ENCODE results near the gene OBI1. TPM values are rescaled to one million over a fixed set of nuclear protein-coding genes. Genes with fewer than 3 reads are reported as not detected.

Gene OBI1
- total RNA-seq, 2 donors from 2014 or later: 7.9 to 20.4 TPM

DNA sequence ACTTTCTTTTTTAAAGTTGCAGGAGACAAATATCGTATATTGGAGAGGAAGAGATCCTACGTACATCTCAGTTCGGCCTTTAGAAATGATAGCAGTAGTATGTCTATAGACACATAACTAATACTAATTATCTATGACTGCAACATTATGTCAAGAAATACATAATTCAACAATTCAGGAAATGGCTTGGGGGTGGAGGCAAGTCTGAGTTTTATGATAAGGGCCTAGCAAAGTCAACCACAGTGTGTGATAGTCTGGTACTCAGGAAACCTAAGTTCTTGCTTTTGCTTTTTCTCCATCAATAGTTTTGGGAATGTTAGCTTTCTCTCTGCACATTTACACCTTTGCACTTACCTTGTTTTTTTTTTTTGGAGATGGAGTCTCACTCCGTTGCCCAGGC lies 27.5 kb upstream of the OBI1 start:
- no peaks in the 10 kb centered on the region for H3K9me3 ChIP-seq
- no peak for TF ChIP-seq POLR2A (IDR thresholded peaks at IDR 0.05)
- TF ChIP-seq, protein P1, sequence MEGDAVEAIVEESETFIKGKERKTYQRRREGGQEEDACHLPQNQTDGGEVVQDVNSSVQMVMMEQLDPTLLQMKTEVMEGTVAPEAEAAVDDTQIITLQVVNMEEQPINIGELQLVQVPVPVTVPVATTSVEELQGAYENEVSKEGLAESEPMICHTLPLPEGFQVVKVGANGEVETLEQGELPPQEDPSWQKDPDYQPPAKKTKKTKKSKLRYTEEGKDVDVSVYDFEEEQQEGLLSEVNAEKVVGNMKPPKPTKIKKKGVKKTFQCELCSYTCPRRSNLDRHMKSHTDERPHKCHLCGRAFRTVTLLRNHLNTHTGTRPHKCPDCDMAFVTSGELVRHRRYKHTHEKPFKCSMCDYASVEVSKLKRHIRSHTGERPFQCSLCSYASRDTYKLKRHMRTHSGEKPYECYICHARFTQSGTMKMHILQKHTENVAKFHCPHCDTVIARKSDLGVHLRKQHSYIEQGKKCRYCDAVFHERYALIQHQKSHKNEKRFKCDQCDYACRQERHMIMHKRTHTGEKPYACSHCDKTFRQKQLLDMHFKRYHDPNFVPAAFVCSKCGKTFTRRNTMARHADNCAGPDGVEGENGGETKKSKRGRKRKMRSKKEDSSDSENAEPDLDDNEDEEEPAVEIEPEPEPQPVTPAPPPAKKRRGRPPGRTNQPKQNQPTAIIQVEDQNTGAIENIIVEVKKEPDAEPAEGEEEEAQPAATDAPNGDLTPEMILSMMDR (IDR thresholded peaks at IDR 0.05): no peak
- TF ChIP-seq POLR2AphosphoS5 (IDR thresholded peaks at IDR 0.05): no peak
- H3K4me3 ChIP-seq: no peak overlapping the region
- H3K27ac ChIP-seq: no peak overlapping the region
- H3K27me3 ChIP-seq (replicated peaks; ENCODE audit: insufficient read depth): no peaks in the 10 kb centered on the region
- H3K36me3 ChIP-seq: no peaks in the 10 kb centered on the region
- intact Hi-C loops (cut with DNase I): no loop called here
- no peak for DNase-seq (ENCODE audit: low spot score)
- H3K4me1 ChIP-seq (replicated peaks): no peaks in the 10 kb centered on the region
- 95% methylated on average over 4 of the region's 4 CpGs for WGBS

DNA sequence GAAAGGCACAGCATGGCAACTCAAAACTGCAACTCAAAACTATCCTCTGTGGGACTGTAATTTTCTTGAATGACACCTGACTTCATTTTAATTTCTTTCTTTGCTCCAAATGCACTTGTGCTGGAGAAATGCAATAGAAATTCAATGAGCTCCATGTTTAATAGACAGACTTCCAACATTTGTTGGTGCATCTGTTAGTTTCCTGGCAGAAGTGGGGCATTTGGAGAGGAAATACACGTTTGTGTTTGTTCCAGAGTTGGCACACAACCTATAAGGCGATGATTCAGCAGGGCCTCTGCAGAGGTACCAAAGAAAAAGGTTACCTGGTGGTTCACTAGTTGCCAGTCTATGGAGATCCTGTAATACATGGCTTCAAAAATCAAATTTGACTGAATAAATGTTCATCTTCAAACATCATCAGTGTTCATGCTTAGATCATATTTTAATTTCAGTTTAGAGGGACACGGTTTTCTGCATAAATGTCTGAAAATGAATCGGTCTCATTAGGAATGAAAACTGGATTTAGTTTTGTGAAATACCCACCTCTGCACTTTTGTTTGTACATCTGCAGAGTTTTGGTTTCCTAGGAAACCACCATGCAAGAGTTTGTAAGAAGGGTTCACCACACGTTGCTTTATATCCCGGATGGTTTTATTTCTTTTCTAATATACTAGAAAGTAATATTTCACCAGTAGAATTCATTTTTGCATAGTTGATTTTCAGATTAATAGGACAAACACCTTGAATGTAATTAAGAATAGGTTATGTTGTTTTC lies 21.8 kb upstream of the OBI1 start:
- Histone ChIP-seq H3K4me3 (no peak overlapping the region), H3K27me3 (replicated peaks; ENCODE audit: insufficient read depth) (no peaks in the 10 kb centered on the region), H3K36me3 (no peaks in the 10 kb centered on the region), H3K4me1 (replicated peaks) (no peaks in the 10 kb centered on the region), H3K27ac (no peak overlapping the region), H3K9me3 (no peaks in the 10 kb centered on the region)
- TF ChIP-seq POLR2A (IDR thresholded peaks at IDR 0.05) (no peak), POLR2AphosphoS5 (IDR thresholded peaks at IDR 0.05) (no peak)
- TF ChIP-seq, protein P1 (IDR thresholded peaks at IDR 0.05): no peak
- intact Hi-C loops (cut with DNase I): no loop called here
- no peak for DNase-seq (ENCODE audit: low spot score)
- WGBS: 35% methylated on average over 6 of the region's 6 CpGs

DNA sequence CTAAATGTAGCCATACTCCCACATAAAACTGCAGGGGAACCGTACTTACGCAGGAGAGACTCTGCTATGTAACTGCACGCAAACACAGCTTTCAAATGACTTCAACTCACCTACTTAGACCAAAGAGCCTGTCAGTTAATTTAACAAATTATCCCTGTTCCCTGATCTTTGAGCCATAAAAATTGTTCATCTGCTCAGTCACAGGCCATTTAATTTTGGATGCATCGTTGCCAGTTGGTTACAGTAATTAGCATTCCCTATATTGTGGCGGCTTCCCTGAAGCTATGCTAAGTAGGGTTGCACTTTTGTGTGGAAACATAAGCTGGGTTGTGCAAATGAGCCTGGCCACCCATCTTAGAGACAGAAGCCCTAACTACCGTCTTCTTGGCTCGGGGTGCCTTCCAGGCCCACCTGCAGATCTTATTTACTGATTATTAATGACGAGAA lies 21.2 kb upstream of the OBI1 start:
- TF ChIP-seq POLR2A (IDR thresholded peaks at IDR 0.05) (no peak), POLR2AphosphoS5 (IDR thresholded peaks at IDR 0.05) (no peak)
- TF ChIP-seq, protein P1 (IDR thresholded peaks at IDR 0.05): no peak
- Histone ChIP-seq H3K4me1 (replicated peaks) (no peaks in the 10 kb centered on the region), H3K36me3 (no peaks in the 10 kb centered on the region), H3K27me3 (replicated peaks; ENCODE audit: insufficient read depth) (no peaks in the 10 kb centered on the region), H3K27ac (no peak overlapping the region), H3K4me3 (no peak overlapping the region), H3K9me3 (no peaks in the 10 kb centered on the region)
- no peak for DNase-seq (ENCODE audit: low spot score)
- intact Hi-C loops (cut with DNase I): no loop called here
- 54% methylated on average over 8 of the region's 8 CpGs for WGBS

DNA sequence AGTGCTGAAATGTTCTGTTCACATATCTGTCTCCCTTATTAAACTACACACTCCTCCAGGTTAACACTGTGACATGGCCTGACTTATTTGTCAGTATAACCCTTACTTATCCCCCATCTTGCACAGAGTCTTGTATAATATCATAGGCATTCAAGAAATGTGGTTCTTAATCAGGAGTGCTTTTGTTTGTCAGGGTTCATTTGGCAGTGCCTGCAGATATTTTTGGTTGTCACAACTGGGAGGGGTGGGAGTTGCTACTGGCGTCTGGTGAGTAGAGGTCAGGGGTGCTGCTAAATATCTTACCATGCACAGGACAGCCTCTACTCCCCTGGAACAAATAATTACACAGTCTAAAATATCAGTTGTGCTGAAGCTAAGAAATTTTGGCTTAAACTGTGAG lies 20.4 kb upstream of the OBI1 start:
- Histone ChIP-seq H3K27ac (no peak overlapping the region), H3K9me3 (no peaks in the 10 kb centered on the region), H3K36me3 (no peaks in the 10 kb centered on the region), H3K27me3 (replicated peaks; ENCODE audit: insufficient read depth) (no peaks in the 10 kb centered on the region), H3K4me3 (no peak overlapping the region), H3K4me1 (replicated peaks) (no peaks in the 10 kb centered on the region)
- intact Hi-C loops (cut with DNase I): no loop called here
- no peak for DNase-seq (ENCODE audit: low spot score)
- WGBS: 15% methylated on average over 1 of the region's 1 CpG
- TF ChIP-seq POLR2AphosphoS5 (IDR thresholded peaks at IDR 0.05) (no peak), POLR2A (IDR thresholded peaks at IDR 0.05) (no peak)
- TF ChIP-seq, protein P1 (IDR thresholded peaks at IDR 0.05): no peak

DNA sequence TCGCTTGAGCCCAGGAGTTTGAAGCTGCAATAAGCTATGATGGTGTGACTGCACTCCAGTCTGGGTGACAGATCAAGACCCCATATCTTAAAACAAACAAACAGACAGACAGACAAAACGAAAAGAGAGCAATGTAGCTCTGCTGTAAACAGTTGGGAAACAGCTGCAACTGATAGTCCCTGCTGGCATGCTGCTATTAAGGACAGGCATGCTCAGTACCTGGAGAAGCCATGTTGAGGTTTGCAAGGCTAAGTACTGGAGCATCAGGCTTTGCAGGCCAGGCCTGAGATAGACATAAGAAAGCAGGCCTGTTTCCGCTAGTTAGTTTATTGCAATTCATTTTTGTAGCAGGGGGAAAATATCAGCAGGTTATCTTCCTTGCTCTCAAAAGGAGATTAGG lies 16.2 kb upstream of the OBI1 start:
- DNase-seq (ENCODE audit: low spot score): no peak
- Histone ChIP-seq H3K27me3 (replicated peaks; ENCODE audit: insufficient read depth) (no peaks in the 10 kb centered on the region), H3K27ac (no peak overlapping the region), H3K9me3 (no peaks in the 10 kb centered on the region), H3K4me1 (replicated peaks) (no peaks in the 10 kb centered on the region), H3K4me3 (no peak overlapping the region), H3K36me3 (no peaks in the 10 kb centered on the region)
- WGBS: 54% methylated on average over 3 of the region's 3 CpGs
- TF ChIP-seq POLR2AphosphoS5 (IDR thresholded peaks at IDR 0.05) (no peak), POLR2A (IDR thresholded peaks at IDR 0.05) (no peak)
- TF ChIP-seq, protein P1 (IDR thresholded peaks at IDR 0.05): no peak
- intact Hi-C loops (cut with DNase I): no loop called here
